Right cardiac atrium (tissue), 5 donors: ENCODE results near the gene AEN. TPM values are rescaled to one million over a fixed set of nuclear protein-coding genes. Genes with fewer than 3 reads are reported as not detected.

ENCODE experiments used
- ATAC-seq, 2 donors: fragments of 200-7000 bp; cut with Tn5 transposase; one replicate each; pipeline versions ENCODE4 v1.8.0 to v1.9.1; 2020; ENCODE audit warnings: moderate library complexity in 2 of 2, mild to moderate bottlenecking in 1 of 2
- DNase-seq, 3 donors: peaks; one replicate each; pipeline ENCODE4 v3.0.0-alpha.2; 2020
- H3K27ac ChIP-seq: one replicate; pipeline ENCODE4 v1.5.1; 2013; ENCODE audit warnings: mild to moderate bottlenecking, low read length, control low read depth, moderate library complexity
- H3K27me3 ChIP-seq: one replicate; pipeline ENCODE4 v1.6.1; 2013; ENCODE audit not compliant: control insufficient read depth, insufficient read depth
- H3K4me1 ChIP-seq: one replicate; pipeline ENCODE4 v1.6.1; 2013; ENCODE audit warnings: low read length; ENCODE audit not compliant: control insufficient read depth, insufficient read depth
- H3K4me3 ChIP-seq: one replicate; pipeline ENCODE4 v1.5.1; 2013; ENCODE audit warnings: low read length, control low read depth
- H3K9me3 ChIP-seq: one replicate; pipeline ENCODE4 v1.6.1; 2013; ENCODE audit warnings: low read length; ENCODE audit not compliant: control insufficient read depth
- WGBS: extraction: QIAGEN DNeasy Blood & Tissue Kit; methylation state at CpG from one replicate; pipeline ENCODE4 v1.1.7; 2013; 5-methylcytosine and 5-hydroxymethylcytosine counted together
- intact Hi-C, 4 donors: fragments of 100-400 bp; cut with DNase I; formaldehyde crosslinking; loops; one replicate each; pipeline versions ENCODE4 v1.11.0 to v1.14.0; 2022 to 2023
- long read RNA-seq, 4 donors: library from polyadenylated mRNA; unstranded; transcript quantifications; one replicate each; pipeline ENCODE4 v2.0.0, GENCODE V29; 2020 to 2021
- polyA plus RNA-seq: library from polyadenylated mRNA; stranded (reverse); fragments of 200-250 nt; gene quantifications from one replicate; pipeline ENCODE4 v1.2.3, GENCODE V29; 2013
- total RNA-seq, 4 donors: library from RNA; stranded (reverse); fragmentation: NEBNext Ultra II Directional; extraction: Animal tissue kit (Norgen Biotek cat#: 25700); gene quantifications; one replicate each; pipeline ENCODE4 v1.2.1, GENCODE V29; 2021
- donor health status: healthy with polysubstance abuse.
- donor health status: DM: no; HTN: yes; CAD: no.
- donor health status: DM: no; HTN: no; CAD: no.
- donor health status: DM: no; HTN: yes; CAD: no; lungs with severe emphysema.
- donor health status: DM: yes; HTN: yes; CAD: no.

The AEN gene, protein sequence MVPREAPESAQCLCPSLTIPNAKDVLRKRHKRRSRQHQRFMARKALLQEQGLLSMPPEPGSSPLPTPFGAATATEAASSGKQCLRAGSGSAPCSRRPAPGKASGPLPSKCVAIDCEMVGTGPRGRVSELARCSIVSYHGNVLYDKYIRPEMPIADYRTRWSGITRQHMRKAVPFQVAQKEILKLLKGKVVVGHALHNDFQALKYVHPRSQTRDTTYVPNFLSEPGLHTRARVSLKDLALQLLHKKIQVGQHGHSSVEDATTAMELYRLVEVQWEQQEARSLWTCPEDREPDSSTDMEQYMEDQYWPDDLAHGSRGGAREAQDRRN
- 1 to 10 TPM; 4.0 to 9.5 (median 6.9) TPM for total RNA-seq
- 4.1 TPM for polyA plus RNA-seq
- long read RNA-seq, donor 1, full-length matches to known transcripts, result 26 of 32 reads
- long read RNA-seq, donor 1, partial matches to known transcripts, result 1 of 32 reads
- long read RNA-seq, donor 1, other reads (novel, unspliced or antisense), result 5 of 32 reads
- long read RNA-seq, donor 2, transcript AEN-201 (4 exons, 3,117 nt), result major isoform, 9 of 16 reads
- long read RNA-seq, donor 2, partial matches to known transcripts, result 6 of 16 reads
- long read RNA-seq, donor 2, other reads (novel, unspliced or antisense), result 1 of 16 reads
- long read RNA-seq, donor 3, full-length matches to known transcripts, result 93 of 116 reads
- long read RNA-seq, donor 3, partial matches to known transcripts, result 10 of 116 reads
- long read RNA-seq, donor 3, other reads (novel, unspliced or antisense), result 13 of 116 reads
- long read RNA-seq, donor 4, partial matches to known transcripts, result 1 of 5 reads
- long read RNA-seq, donor 4, other reads (novel, unspliced or antisense), result 2 of 5 reads

DNA sequence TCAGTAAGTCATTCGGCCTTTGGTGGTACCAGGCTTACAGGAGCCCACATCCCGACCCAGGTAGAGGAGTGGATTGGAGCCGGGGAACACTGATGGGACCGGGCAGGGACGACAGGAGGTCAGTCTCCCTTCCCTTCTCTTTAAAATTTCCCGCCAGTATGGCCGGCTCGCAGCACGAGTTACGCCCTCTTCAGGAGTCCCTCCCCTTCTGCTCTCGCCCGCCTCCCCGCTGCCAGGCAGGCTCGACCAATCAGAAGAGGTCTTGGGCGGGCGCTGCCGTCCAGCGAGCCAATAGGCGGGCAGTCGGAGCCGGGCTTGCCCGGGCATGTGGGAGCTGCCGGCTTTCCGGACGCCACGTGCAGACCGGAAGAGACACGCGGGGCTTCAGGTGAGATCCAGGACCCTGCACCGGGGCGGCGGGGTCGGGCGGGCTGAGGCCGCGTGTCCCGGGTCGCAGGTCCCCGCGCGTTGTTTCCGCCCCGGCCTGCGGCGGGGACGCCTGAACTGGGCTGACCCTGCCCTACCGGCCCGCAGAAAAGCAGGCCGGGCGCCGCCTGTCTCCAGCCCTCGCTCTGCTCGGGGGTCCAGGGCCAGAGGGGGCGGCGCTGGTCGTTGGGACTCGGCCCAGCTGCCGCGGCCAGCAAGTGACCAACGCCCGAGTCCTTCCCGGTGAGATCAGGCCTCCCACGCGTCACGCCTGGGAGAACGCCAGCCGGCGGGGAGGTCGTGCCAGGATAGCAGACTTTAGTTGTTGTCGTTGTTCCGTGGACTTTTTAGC is at the start of gene AEN:
AEN (plus strand) TSS at position 346 of the 778 bp plus-strand sequence. CDS start 4,870 bp downstream, outside the sequence.
- under 1% methylated on average over 71 of the region's 71 CpGs for WGBS
- Histone ChIP-seq H3K4me3 (peak within 1 kb of the TSS; percentile 56), H3K9me3 (no peaks in the 10 kb centered on the region), H3K4me1 (no peaks in the 10 kb centered on the region), H3K27ac (peak within 1 kb of the TSS; percentile 26), H3K27me3 (no peaks in the 10 kb centered on the region)
- intact Hi-C loops, result loop anchor here in 2 of 4 donors (5.0 to 10.0 kb wide), 2 partner anchors 149 to 214 kb away; no protein-coding TSS in a partner anchor
- peak; percentile 99 for ATAC-seq
- peak; percentile 96 to 98 (median 98) for DNase-seq

DNA sequence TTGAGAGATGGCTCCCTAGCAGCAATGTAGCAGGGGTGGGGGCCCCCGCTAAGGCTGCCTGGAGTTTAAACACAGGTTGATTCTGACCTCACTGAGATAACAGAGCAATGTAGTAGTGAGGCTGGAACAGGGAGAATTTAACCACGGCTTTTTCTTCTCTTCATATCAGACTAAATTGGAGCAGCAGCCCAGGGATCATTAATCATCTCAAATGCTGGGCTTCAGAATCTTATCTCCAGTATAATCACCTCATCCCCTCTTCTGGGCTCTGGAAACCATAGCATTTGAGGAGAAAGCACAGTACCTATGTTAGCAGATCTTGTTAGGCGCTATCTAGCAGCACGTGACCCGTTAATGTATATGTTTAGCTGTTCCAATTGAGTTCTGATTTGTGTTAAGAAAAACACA is 49.3 kb upstream of the AEN start:
- H3K4me1 ChIP-seq, result no peaks in the 10 kb centered on the region
- no peaks in the 10 kb centered on the region for H3K27me3 ChIP-seq
- H3K4me3 ChIP-seq, result no peak overlapping the region
- 41% methylated on average over 5 of the region's 5 CpGs for WGBS
- no peak overlapping the region for H3K27ac ChIP-seq
- DNase-seq (no peak), ATAC-seq (no peak)
- intact Hi-C loops, result no loop called here
- no peaks in the 10 kb centered on the region for H3K9me3 ChIP-seq

DNA sequence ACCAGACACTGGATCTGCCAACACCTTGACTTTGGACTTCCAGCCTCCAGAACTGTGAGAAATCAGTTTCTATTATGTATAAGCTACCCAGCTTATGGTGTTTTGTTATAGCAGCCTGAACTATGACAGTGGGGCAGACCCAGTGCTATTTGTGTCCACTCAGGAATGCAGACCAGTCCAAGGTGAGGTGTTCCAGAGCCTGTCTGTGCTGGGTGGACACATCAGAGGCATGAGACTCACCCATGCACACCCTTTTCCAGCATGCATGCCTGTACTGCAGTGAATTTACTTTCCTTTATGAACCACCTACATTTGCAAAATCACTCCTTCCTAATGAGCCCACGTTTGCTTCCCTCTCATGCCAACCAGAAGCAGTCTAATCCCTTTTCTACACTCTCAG is 47.1 kb upstream of the AEN start:
- Histone ChIP-seq H3K27ac (no peak overlapping the region), H3K4me1 (no peaks in the 10 kb centered on the region), H3K9me3 (no peaks in the 10 kb centered on the region), H3K4me3 (no peak overlapping the region), H3K27me3 (no peaks in the 10 kb centered on the region)
- DNase-seq (no peak), ATAC-seq (no peak)
- 42% methylated on average over 1 of the region's 1 CpG for WGBS
- intact Hi-C loops, result no loop called here

DNA sequence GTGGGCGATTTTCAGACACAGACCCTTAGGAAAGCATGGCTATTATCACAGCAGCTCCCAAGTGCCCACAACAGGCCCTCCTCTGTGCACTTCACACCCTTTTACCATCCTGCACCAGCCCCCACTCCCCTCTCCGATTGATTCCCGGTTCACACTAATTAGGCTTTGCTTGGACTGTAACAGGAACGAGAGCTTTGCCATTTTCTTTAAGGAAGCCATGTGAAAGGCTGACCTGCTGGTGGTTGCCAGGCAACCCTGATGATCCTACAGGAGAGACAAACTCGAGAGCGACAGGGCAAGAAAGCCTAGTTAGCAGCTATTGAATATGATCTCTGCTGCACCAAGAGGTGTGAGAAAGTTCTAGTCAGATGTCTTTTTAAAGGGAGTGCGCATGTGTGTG is 46.5 kb upstream of the AEN start:
- no peak overlapping the region for H3K4me3 ChIP-seq
- H3K27ac ChIP-seq, result no peak overlapping the region
- intact Hi-C loops, result no loop called here
- H3K9me3 ChIP-seq, result no peaks in the 10 kb centered on the region
- DNase-seq (no peak), ATAC-seq (no peak)
- no peaks in the 10 kb centered on the region for H3K4me1 ChIP-seq
- no peaks in the 10 kb centered on the region for H3K27me3 ChIP-seq
- 30% methylated on average over 7 of the region's 7 CpGs for WGBS

DNA sequence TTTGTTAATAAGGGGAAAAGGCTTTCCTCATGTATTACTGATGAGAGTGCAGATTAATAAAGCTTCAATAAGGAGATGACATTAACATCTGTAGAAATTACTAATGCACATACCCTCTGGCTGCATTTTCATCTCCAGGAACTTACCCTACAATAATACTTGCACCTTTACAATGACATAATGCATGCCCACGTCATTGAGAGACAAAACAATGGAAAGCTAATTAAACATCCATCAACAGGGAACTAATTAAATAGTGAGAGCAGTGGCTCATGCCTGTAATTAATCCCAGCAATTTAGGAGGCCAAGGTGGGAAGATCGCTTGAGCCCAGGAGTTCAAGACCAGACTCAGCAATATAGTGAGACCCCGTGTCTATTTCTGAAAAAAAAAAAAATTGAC is 41.8 kb upstream of the AEN start:
- ATAC-seq (no peak), DNase-seq (no peak)
- H3K4me1 ChIP-seq, result no peaks in the 10 kb centered on the region
- no peaks in the 10 kb centered on the region for H3K27me3 ChIP-seq
- H3K4me3 ChIP-seq, result no peak overlapping the region
- H3K9me3 ChIP-seq, result no peaks in the 10 kb centered on the region
- intact Hi-C loops, result no loop called here
- WGBS, result 80% methylated on average over 3 of the region's 3 CpGs
- no peak overlapping the region for H3K27ac ChIP-seq

DNA sequence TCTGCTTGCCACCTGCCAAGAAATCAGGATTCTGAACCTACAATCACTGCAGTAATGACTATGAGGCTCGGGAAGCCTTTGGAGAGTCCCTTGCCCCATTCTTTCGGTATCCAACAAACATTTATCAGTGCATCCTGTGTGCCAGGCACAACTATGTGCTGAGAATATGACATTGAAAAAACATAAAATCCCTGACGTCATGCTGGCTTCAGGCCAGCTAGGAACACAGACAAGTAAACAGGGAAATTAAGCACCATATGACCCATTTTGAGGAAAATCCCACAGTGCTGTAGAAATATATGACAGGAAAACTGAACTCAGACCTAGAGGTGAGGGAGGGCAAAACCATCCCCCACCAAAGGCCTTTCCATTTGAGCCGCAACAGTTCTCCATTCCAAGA is 40.6 kb upstream of the AEN start:
- Histone ChIP-seq H3K4me3 (no peak overlapping the region), H3K27me3 (no peaks in the 10 kb centered on the region), H3K9me3 (no peaks in the 10 kb centered on the region), H3K27ac (no peak overlapping the region), H3K4me1 (no peaks in the 10 kb centered on the region)
- 53% methylated on average over 4 of the region's 4 CpGs for WGBS
- intact Hi-C loops, result no loop called here
- DNase-seq, result no peak
- no peak for ATAC-seq

DNA sequence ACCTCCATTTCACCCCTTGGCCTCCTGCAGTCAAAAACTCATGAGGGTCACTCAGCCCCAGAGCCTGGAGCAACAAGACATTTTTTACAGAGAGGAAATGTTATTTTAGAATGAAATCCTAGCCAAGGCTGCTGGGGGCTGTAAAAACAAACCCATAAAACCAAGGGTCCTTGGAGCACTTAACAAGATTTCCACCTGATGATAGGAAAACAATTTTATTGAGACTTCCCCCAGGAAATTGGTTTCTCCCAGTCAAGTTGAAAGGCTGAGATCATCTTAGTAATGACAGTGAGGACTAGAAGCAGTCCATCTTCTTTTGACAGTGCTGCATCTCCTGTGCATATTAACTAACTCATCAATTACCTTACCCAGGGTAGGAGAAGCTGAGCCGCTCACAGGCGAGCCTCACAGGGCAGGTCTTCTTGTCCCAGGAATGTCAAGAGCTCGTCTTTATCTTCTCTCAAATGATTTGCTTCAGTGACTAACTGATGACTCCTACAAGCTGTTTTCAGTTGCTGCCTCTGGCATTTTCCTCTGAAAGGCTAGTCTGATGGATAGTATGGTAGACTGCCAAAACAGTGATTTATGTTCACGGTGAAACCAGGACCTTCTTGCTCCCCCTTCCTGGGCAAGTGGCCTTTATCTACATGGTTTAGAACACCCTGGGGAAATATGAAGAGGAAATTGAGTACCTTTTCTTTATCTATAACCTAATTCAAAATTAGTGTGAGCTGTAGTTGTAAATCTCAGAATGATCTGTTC is 34.6 kb upstream of the AEN start:
- intact Hi-C loops, result no loop called here
- no peaks in the 10 kb centered on the region for H3K27me3 ChIP-seq
- H3K9me3 ChIP-seq, result no peaks in the 10 kb centered on the region
- no peaks in the 10 kb centered on the region for H3K4me1 ChIP-seq
- ATAC-seq, result no peak
- H3K4me3 ChIP-seq, result no peak overlapping the region
- H3K27ac ChIP-seq, result no peak overlapping the region
- 32% methylated on average over 4 of the region's 4 CpGs for WGBS
- no peak for DNase-seq

DNA sequence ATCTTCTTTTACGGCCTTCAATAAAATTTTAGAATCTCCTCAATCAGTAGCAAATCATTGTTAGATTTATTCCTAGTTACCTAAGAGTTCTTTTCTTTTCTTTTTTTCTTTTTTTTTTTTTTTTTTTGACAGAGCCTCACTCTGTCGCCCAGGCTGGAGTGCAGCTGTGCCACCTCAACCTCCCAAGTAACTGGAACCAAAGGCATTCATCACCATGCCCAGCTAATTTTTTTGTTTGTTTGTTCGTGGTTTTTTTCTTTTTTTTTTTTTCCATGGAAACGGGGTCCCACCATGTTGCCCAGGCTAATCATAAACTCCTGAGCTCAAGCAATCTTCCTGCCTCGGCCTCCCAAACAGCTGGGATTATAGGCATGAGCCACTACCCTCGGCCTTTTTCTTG is 30.4 kb upstream of the AEN start:
- 78% methylated on average over 6 of the region's 6 CpGs for WGBS
- Histone ChIP-seq H3K27me3 (no peaks in the 10 kb centered on the region), H3K4me1 (no peaks in the 10 kb centered on the region), H3K27ac (no peak overlapping the region), H3K9me3 (no peaks in the 10 kb centered on the region), H3K4me3 (no peak overlapping the region)
- ATAC-seq, result no peak
- intact Hi-C loops, result no loop called here
- DNase-seq, result no peak

DNA sequence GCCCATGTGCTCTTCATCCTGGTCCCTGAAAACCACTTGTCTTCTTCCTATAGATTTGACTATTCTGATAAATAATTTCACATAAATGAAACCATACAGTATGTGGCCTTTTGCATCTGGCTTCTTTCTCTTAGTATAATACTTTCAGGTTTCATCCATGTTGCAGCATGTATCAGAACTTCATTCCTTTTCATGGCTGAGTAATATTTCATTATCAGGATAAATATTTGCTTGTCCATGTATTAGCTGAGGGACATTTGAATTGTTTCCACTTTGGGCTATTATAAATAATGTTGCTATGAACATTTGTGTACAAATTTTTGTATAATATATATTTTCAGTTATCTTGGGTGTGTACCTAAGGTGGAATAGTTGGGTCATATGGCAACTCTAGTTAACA is 29.8 kb upstream of the AEN start:
- no peak for ATAC-seq
- H3K27ac ChIP-seq, result no peak overlapping the region
- no peak for DNase-seq
- no peaks in the 10 kb centered on the region for H3K9me3 ChIP-seq
- no peak overlapping the region for H3K4me3 ChIP-seq
- H3K27me3 ChIP-seq, result no peaks in the 10 kb centered on the region
- no peaks in the 10 kb centered on the region for H3K4me1 ChIP-seq
- intact Hi-C loops, result no loop called here

DNA sequence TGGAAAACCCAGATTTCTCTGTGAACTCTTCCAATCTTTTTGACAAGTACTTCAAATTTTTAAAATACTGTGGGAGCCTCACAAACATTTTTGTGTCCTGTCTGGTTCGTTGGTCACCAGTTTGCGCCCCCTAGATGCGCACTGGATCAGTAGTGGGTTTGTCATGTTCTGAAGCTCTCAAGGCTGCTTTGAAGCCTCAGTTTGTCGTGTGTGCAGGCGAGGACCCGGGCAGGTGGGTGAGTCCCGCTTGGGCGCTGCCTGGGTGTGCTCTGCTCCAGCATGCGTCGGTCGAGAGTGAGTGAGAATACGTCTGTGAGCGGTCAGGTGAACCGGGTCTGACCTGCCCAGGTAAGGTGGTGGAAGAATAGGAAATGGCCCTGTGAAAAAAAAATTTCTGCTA is 17.3 kb upstream of the AEN start:
- no peak for ATAC-seq
- Histone ChIP-seq H3K27ac (no peak overlapping the region), H3K9me3 (no peaks in the 10 kb centered on the region), H3K4me3 (no peak overlapping the region), H3K4me1 (no peaks in the 10 kb centered on the region), H3K27me3 (no peaks in the 10 kb centered on the region)
- intact Hi-C loops, result no loop called here
- 6% methylated on average over 14 of the region's 14 CpGs for WGBS
- DNase-seq, result no peak
